GM12878 (cell line): Measurements from ENCODE around the gene CTRL. TPM values are rescaled to one million over a fixed set of nuclear protein-coding genes. Genes with fewer than 3 reads are reported as not detected.

Experiments used
- ATAC-seq: fragments of 200-7000 bp; cut with Tn5 transposase; 3 replicates; pipeline ENCODE4 v1.9.1; 2020; ENCODE audit warnings: mild to moderate bottlenecking, moderate library complexity
- BruUV-seq: library from RNA; stranded (reverse); fragments of 400-500 nt; replicated peaks from 2 replicates; lab custom pipeline; 2021; lab: Mats Ljungman, UMichigan
- CTCF ChIA-PET: fragments of 300-600 bp; sonication (Branson Sonifier 250); formaldehyde crosslinking; extraction: SDS; loops from one replicate; lab custom pipeline; 2021; ENCODE audit warnings: inconsistent platforms; lab: Yijun Ruan, JAX
- POLR2A ChIA-PET: fragments of 350-600 bp; formaldehyde crosslinking; extraction: SDS; loops from one replicate; lab custom pipeline; 2021; ENCODE audit warnings: inconsistent platforms; lab: Charles Lee
- RAD21 ChIA-PET: fragments of 300-600 bp; sonication (Branson Sonifier 250); formaldehyde crosslinking; loops from one replicate; lab custom pipeline; 2023; ENCODE audit warnings: antibody characterized with exemption; ENCODE audit not compliant: unreplicated experiment; lab: Charles Lee
- SMC1A ChIA-PET: fragments of 300-600 bp; sonication (Branson Sonifier 250); formaldehyde crosslinking; loops from one replicate; lab custom pipeline; 2023; ENCODE audit not compliant: unreplicated experiment, uncharacterized antibody; lab: Charles Lee
- DNase-seq: peaks from one replicate; pipeline ENCODE4 v3.0.0-alpha.2; 2011; ENCODE audit warnings: low read depth, low spot score
- FAIRE-seq: peaks from 3 replicates; lab custom pipeline; 2011; peaks lifted over from hg19 to GRCh38; lab: Jason Lieb, UNC
- H2AFZ ChIP-seq: 2 replicates; pipeline ENCODE4 v1.6.0; 2011; ENCODE audit warnings: low read depth, low read length, control low read depth; ENCODE audit not compliant: control insufficient read depth
- H3K27ac ChIP-seq: 2 replicates; pipeline ENCODE4 v1.5.1; 2011; ENCODE audit warnings: control low read depth; ENCODE audit not compliant: control insufficient read depth, insufficient read depth
- H3K27me3 ChIP-seq, 2 experiments: replicated peaks in 1 of 2; 2 replicates each; pipeline versions ENCODE4 v1.6.0 to v1.6.1; 2011; ENCODE audit warnings: low read length in 1 of 2; ENCODE audit not compliant: control insufficient read depth in 2 of 2, insufficient read depth in 2 of 2
- H3K36me3 ChIP-seq, 2 experiments: 2 replicates each; pipeline ENCODE4 v1.5.1; 2011; ENCODE audit warnings: low read length in 1 of 2; ENCODE audit not compliant: control insufficient read depth in 2 of 2, insufficient read depth in 2 of 2
- H3K4me1 ChIP-seq: 2 replicates; pipeline ENCODE4 v1.6.1; 2011; ENCODE audit warnings: mild to moderate bottlenecking, low read length, moderate library complexity, mixed read lengths; ENCODE audit not compliant: control insufficient read depth, insufficient read depth
- H3K4me2 ChIP-seq: 2 replicates; pipeline ENCODE4 v1.6.0; 2011; ENCODE audit warnings: control low read depth; ENCODE audit not compliant: control insufficient read depth, insufficient read depth
- H3K4me3 ChIP-seq: fragments of 200-600 bp; sonication (generic); 2 replicates; pipeline ENCODE4 v1.5.1; 2016
- H3K79me2 ChIP-seq: 2 replicates; pipeline ENCODE4 v1.6.0; 2011; ENCODE audit warnings: low read length; ENCODE audit not compliant: control insufficient read depth, insufficient read depth
- H3K9ac ChIP-seq: 2 replicates; pipeline ENCODE4 v1.8.0; 2011; ENCODE audit warnings: low read length, control low read depth, mixed read lengths; ENCODE audit not compliant: control insufficient read depth, insufficient read depth
- H3K9me3 ChIP-seq: replicated peaks from 3 replicates; pipeline ENCODE4 v1.5.1; 2011; ENCODE audit warnings: mild to moderate bottlenecking, low read length; ENCODE audit not compliant: control insufficient read depth, insufficient read depth
- H4K20me1 ChIP-seq: 2 replicates; pipeline ENCODE4 v1.6.0; 2011; ENCODE audit not compliant: control insufficient read depth, insufficient read depth
- LARP7 ChIP-seq: fragments of 450-650 bp; IDR thresholded peaks from 2 replicates; pipeline ENCODE4 v1.6.1; 2017; ENCODE audit warnings: mild to moderate bottlenecking
- PML ChIP-seq: IDR thresholded peaks from 2 replicates; pipeline ENCODE4 v1.6.1; 2012; ENCODE audit warnings: low read length, inconsistent platforms
- POLR2AphosphoS5 ChIP-seq: IDR thresholded peaks from 2 replicates; pipeline ENCODE4 v1.6.1; 2011; ENCODE audit warnings: mild to moderate bottlenecking, low read length, inconsistent platforms
- RB1 ChIP-seq: fragments of 450-650 bp; formaldehyde crosslinking; IDR thresholded peaks from 2 replicates; pipeline ENCODE4 v1.6.1; 2017; ENCODE audit warnings: mild to moderate bottlenecking, borderline replicate concordance
- WGBS: methylation state at CpG from one replicate; pipeline ENCODE4 v1.1.6; 2016; ENCODE audit warnings: low lambda C conversion rate; ENCODE audit not compliant: insufficient replicate concordance, insufficient coverage; ENCODE audit errors: missing lambda C conversion rate; 5-methylcytosine and 5-hydroxymethylcytosine counted together
- in situ Hi-C: fragments of 300-500 bp; cut with MboI; formaldehyde crosslinking; loops from 9 replicates; pipeline ENCODE4 v1.14.3; 2018; ENCODE audit warnings: mixed read lengths
- intact Hi-C: fragments of 100-400 bp; cut with micrococcal nuclease; formaldehyde crosslinking; loops from one replicate; pipeline ENCODE4 v1.14.2; 2022; ENCODE audit not compliant: unreplicated experiment
- polyA plus RNA-seq, 11 experiments: library from polyadenylated mRNA; depleted of rRNA in 4 of 11; unstranded in 6 of 11; stranded (reverse) in 5 of 11; fragments of >200 nt; fragmentation: Nextera tagmentation in 4 of 11; fragmentation: Illumina TruSeq in 1 of 11; extraction: Ambion mirVana in 4 of 11; extraction: Trizol in 1 of 11; gene quantifications; 1 replicate in 1 of 11; 2 replicates in 10 of 11; pipeline versions ENCODE4 v1.2.1 to v1.2.3, GENCODE V29; 2011 to 2016; ENCODE audit warnings: inconsistent platforms in 2 of 11, missing spikeins in 2 of 11, low read depth in 1 of 11
- total RNA-seq, 4 experiments: library from RNA; depleted of rRNA in 3 of 4; stranded (reverse); fragments of >200 nt in 3 of 4; fragmentation: Illumina TruSeq in 1 of 4; extraction: Trizol in 1 of 4; gene quantifications; 2 replicates each; pipeline versions ENCODE4 v1.2.1 to v1.2.3, GENCODE V29; 2013 to 2021

The CTRL gene
- total and polyA plus RNA-seq, 10 of the 15 experiments (the other 5 are each of a cell fraction or from before 2014, with no cell fraction given): 1.1 to 4.9 (median 2.6) TPM

DNA sequence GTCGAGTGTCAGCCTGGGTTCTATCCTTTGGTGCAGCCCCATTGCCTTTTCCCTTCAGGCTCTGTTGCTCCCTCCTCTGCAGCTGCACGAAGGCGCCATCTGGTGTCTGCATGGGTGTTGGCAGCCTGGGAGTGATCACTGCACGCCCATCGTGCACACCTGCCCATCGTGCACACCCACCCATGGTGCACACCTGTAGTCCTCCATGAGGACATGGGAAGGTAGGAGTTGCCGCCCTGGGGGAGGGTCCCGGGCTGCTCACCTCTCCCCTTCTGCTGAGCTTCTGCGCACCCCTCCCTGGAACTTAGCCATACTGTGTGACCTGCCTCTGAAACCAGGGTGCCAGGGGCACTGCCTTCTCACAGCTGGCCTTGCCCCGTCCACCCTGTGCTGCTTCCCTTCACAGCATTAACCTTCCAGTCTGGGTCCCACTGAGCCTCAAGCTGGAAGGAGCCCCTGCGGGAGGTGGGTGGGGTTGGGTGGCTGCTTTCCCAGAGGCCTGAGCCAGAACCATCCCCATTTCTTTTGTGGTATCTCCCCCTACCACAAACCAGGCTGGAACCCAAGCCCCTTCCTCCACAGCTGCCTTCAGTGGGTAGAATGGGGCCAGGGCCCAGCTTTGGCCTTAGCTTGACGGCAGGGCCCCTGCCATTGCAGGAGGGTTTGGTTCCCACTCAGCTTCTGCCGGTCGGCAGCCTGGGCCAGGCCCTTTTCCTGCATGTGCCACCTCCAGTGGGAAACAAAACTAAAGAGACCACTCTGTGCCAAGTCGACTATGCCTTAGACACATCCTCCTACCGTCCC is 2.9 kb downstream of the CTRL start (continued):
- peak; percentile 48; the same call in 1 of the 2 replicates for TF ChIP-seq LARP7
- TF ChIP-seq RB1: no peak

GRCh38 chr16:67928147-67928546 is 3.5 kb downstream of the CTRL start:
- CTCF ChIA-PET: interaction anchor here (0.5 to 3.7 kb wide), 11 partner anchors 8 to 408 kb away, joined by 3 to 18 read pairs (median 5); partner anchors contain the start of genes NRN1L and PSMB10

More at GRCh38 chr16:67928147-67928546, 3.5 kb downstream of the CTRL start:
- H4K20me1 ChIP-seq: no peaks in the 10 kb centered on the region
- in situ Hi-C loops (loop anchor here (5.0 kb wide), 2 partner anchors 111 to 251 kb away; no protein-coding TSS in a partner anchor), intact Hi-C loops (loop anchor here (1.0 to 10.0 kb wide), 4 partner anchors 36 to 403 kb away; partner anchors contain the start of genes PSKH1 and RIPOR1)
- no peaks in the 10 kb centered on the region for H3K27me3 ChIP-seq
- no peaks in the 10 kb centered on the region for H3K9me3 ChIP-seq
- no TSS peak for BruUV-seq
- no peak overlapping the region for H3K9ac ChIP-seq
- DNase-seq: no peak
- no peaks in the 10 kb centered on the region for H3K79me2 ChIP-seq
- no peak overlapping the region for H3K4me3 ChIP-seq
- WGBS: 46% methylated on average over 7 of the region's 7 CpGs
- H3K4me2 ChIP-seq: no peak overlapping the region
- ChIA-PET SMC1A (interaction anchor here (1.2 to 1.5 kb wide), 2 partner anchors 44 to 112 kb away, joined by 3 to 6 read pairs; partner anchors contain the start of gene NRN1L), POLR2A (no interaction called here), RAD21 (interaction anchor here (0.6 to 1.1 kb wide), 2 partner anchors 113 to 255 kb away, joined by 4 read pairs; no protein-coding TSS in a partner anchor)
- no peak overlapping the region for H2AFZ ChIP-seq
- no peak for FAIRE-seq
- peak; percentile 4 for ATAC-seq
- no peak overlapping the region for H3K27ac ChIP-seq
- H3K36me3 ChIP-seq: peaks cover 5 to 24% of the 10 kb centered on the region in 2 experiments; a peak in 3 of 4 replicates
- TF ChIP-seq POLR2AphosphoS5: 0 out of 2 replicates have a peak, but pooled peaks have one; percentile 3
- TF ChIP-seq PML: no peak
- H3K4me1 ChIP-seq: no peaks in the 10 kb centered on the region; the same call in 1 of the 2 replicates
